Measurements from ENCODE around the gene IDH1.
"Not testable (repeated sequence)": the region's sequence is repeated elsewhere in the genome, so short reads cannot be mapped to it uniquely, and the experiment has no call there.

IDH1 gene

GRCh38 chr2:208254871-208255556 lies at the start of gene IDH1:
TSS of gene IDH1 (minus strand) at chr2:208255071. CDS start at chr2:208251551, 3,520 bp downstream.
- DNase-seq = peak; percentile 99

DNA sequence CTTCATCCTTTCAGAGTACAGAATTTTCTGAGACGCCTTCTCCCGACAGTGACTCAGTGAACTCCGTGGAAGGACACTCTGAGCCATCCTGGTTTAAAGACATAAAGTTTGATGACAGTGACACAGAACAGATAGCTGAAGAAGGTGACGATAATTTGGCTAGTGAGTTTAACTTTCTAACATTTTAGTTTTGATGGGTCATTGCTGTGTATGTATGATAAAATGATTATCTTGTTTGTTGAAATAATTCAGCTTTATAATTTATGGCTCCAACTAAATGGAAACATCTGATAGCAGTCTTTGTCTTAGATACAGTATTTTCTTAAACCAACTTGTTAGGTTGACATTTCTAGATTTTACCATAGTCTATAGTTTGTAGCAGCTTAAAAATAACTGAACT lies 49.3 kb upstream of the IDH1 start:
- no peak for DNase-seq

DNA sequence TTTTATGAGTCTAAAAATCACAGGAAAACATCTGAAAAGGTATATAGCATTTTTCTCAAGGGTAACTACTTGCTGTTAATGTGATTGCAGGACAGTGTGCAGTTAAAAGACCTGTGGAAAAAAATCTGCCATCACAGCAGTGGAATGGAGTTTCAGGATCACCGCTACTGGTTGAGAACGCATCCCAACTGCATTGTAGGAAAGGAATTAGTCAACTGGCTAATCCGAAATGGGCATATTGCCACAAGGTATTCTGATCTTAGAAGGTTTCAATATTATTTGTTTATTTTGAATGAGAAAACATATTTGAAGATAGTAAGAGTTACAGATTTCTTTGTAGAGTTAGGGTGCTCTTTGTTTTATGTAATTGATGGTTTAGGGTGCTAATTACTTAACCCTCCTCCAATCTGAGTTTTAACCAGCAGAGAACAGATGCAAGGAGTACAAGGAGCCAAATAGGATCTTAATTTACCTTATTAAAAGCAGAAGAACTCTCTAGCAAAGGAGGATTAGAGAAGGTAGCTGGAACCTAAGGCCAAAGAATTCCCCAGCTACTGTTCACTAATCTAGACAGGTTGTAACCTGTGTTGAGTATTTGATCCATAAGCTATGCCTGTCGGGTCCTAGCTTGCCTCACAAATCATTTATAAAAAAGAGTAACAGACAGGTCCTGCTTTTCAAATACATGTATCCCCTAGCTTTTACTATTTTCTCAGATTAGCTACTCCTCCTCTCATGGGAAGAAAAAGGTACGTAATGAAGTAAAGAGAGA lies 46.2 kb upstream of the IDH1 start:
- DNase-seq = no peak

- no peak for DNase-seq
Measured at GRCh38 chr2:208297961-208298360, 43.1 kb upstream of the IDH1 start.

DNA sequence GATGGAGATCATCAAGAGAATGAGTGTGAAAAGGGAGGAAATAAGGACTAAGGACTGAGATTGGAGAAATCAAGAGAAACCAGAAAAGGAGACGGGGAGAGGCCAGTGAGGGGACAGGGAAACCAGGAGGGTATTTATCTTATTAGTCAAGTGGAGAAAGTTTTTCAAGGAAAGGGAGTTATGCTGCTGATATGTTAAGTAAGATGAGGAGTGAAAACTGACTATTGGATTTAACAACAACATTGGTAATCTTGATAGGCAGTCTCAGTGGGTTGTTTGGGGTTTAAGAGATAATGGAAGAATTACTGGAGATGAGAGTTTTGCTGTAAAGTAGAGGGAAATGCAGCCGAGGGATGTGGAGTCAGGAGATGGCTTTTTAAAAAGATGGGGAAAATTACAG lies 41.7 kb upstream of the IDH1 start:
- no peak for DNase-seq

DNA sequence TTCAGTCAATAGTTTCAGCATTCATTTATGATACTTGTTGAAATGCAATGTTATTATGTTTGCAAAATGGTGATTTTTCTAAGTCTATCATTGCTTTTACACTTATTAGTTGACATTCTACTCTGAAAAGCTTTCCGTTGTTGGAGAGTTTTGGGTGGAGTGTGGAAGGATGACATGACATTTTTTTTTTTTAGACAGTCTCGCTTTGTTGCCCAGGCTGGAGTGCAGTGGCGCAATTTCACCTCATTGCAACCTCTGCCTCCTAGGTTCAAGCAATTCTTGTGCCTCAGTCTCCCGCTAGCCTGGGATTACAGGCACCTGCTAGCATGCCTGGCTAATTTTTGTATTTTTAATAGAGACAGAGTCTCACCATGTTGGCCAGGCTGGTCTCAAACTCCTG lies 41.0 kb upstream of the IDH1 start:
- no peak for DNase-seq

DNA sequence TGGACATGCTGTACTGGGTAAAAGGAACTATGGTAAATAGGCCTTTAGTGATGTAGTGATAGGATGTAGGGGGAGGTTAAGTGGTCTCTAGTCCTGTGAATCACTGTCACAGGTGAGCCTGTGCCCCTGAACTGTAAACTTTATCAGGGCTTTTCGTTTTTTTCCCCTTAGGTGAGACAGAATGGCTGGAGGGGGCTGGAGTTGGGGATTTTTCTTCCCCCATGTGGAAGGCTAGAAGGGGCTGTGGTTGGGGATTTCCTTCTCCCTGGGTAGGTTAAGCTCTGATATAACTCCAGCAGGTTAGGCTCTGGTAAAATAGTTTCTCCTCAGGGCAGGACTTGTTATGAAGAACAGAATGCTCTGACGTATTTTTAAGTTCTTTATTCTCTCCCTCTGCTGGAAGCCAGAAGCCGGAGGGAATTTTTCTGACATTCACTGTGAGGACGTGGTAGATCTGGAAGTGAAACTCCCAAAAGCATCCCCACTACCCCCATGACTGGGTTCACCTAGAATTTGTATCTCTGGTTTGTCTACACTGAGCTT lies 39.7 kb upstream of the IDH1 start:
- no peak for DNase-seq

GRCh38 chr2:208285853-208286252 lies 31.0 kb upstream of the IDH1 start:
- no peak for DNase-seq

- DNase-seq = no peak
Measured at GRCh38 chr2:208280933-208281332, 26.1 kb upstream of the IDH1 start.

GRCh38 chr2:208280234-208280633 lies 25.4 kb upstream of the IDH1 start:
- no peak for DNase-seq

DNA sequence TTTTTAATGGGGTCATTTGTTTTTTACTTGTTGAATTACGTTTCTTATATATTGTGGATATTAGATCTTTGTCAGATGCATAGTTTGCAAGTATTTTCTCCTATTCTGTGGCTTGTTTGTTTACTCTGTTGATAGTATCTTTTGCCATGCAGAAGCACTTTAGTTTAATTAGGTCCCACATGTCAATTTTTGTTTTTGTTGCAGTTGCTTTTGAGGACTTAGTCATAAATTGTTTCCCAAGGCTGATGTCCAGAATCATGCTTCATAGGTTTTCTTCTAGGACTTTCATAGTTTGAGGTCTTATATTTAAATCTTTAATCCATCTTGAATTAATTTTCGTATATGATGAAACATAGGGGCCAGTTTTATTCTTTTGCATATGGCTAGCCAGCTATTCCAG lies 24.4 kb upstream of the IDH1 start:
- no peak for DNase-seq

DNA sequence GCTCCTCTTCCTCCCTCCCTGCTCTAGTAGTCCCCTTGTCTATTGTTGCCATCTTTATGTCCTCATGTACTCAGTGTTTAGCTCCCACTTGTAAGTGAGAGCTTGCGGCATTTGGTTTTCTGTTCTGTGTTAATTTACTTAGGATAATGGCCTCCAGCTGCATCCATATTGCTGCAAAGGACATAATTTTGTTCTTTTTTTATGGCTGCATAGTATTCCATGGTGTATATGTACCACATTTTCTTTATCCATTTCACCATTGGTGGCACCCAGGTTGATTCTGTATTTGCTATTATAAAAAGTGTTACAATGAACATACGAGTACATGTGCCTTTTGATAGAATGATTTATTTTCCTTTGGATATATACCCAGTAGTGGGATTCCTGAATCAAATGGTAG lies 23.7 kb upstream of the IDH1 start:
- no peak for DNase-seq

DNA sequence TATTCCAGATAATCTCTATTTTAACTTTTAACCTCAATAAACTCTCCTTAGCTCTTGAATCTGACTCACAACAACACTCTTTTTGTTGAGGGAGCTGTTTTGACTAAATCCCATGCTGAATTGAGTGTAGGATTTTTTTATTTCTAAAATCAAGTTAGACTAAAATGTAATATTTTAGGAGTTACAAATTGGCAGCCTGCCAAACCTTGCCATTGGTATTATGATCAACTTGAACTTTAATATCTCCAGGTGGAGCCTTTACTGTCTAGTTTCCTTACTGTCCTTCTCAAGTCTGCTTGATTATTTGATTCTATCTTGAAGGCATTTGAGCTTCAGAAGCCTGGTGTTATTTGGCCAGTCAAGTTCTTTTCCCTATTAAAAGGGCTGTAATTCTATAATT lies 19.9 kb upstream of the IDH1 start:
- no peak for DNase-seq

DNA sequence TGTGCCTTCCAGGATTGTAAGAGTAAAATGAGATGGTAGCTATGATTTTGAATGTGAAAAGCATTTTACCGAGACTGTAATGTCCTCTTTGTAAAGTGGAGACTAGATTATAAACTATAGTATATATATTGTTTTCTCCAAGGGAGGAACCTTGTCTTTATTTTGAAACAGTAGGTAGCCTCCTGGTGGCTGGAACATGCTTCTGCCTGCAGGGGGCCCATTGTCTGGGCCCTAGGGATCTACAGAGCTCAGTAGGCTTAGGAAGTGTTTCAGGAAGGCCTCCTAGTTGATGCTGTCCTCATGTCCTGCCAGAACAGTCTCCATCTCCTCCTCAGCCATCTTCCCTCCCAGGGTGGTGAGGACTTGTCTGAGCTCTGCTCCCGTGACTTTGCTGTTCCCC lies 14.2 kb upstream of the IDH1 start:
- no peak for DNase-seq

DNA sequence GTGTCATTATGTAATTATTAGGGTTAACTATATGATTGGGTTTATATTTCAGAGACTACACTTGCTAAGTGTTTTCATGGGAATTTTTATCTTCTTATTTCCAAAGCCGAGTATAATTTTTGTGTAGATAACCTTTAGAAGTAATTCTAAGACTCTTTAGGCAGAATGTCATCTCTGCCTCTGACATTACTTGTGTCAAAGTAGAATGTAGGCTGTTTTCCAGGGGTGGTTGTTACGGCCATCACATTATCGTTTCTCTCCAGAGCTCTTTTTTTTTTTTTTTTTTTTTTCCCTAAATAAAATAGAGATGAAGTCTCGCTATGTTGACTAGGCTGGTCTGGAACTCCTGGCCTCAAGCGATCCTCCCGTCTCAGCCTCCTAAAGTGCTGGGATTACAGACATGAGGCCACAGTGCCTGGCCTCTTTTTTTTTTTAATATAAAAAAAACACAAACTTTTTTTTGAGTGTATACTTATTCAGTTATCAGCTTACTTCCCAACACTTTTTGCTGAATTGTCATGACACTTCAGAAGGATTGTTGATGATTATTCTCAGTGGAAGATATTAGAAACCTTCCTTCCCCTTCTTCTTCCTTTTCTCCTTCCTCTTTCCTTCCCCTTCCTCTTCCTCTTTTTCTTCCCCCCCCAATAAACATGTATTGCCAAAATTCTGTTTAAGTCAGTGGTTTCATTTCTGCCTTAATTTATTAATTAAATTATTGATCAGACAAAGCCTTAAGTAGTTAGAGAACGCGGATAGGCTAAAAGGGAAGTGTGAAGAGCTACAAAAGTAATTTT lies 13.5 kb upstream of the IDH1 start:
- no peak for DNase-seq

- not testable (repeated sequence) for DNase-seq
Measured at GRCh38 chr2:208267526-208267925, 12.7 kb upstream of the IDH1 start.

DNA sequence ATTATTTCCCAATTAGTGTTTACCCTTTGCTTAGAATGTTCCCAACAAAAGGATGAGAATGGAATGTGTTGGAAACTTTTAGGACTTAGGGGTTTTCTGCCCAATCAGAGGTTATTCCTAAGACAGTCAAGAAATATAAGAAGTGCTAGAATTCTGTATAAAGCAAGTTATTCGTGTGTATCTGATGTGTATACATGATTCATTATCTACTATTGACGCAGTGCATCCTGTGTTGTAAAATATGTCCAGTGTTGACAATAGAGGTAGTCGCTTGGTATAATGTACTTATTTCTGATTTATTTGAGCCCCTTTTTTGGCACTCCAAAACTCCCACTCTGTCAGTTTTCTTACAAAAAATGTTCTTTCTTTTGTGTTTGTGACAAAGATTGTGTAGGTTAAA lies 12.1 kb upstream of the IDH1 start:
- no peak for DNase-seq

DNA sequence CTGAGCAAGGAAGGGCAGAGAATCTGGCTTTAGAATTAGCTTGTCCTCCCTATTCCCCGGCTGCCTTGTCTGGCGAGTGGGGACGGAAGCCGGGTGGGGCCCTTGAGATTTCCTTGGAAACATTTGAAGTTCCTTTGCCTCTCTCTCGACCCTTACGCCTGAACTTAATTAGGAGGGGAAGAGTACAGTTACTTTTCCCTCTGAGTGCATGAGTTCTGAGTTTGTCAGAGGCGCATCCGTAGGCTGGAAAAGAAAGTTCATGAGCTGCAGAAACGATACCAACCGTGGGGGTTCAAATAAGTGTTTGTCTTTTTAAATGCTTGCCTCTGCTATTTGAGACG lies 11.7 kb upstream of the IDH1 start:
- DNase-seq = no peak

GRCh38 chr2:208265801-208266552 lies 11.1 kb upstream of the IDH1 start, which contains the start of gene PIKFYVE:
TSS of gene PIKFYVE (plus strand) at chr2:208266255. CDS start at chr2:208271520, 5,265 bp downstream.
- peak; percentile 81 for DNase-seq

DNA sequence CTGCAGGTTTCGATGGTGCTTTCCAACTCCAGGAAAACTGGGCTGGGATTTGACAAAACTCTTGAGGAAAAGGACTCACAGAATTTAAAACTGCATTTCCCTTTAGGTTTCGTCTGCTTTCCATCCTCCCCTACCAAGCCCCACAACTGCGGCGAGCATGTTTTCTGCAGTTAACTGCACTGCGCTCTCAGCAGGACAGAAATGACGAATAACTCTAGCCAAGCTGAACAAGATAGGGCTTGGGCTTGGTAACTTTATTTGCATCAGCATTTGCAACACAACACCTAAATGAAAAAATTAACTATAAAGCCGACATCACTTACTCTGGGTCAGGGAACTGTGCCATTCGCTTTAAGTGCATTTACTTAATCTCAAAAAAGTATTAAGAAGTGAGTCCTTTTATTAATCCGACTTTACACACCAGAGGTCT lies 10.5 kb upstream of the IDH1 start:
- peak; percentile 20 for DNase-seq

- DNase-seq = not testable (repeated sequence)
Measured at GRCh38 chr2:208256849-208257813, 2.3 kb upstream of the IDH1 start.

Measured in stimulated activated CD4-positive, alpha-beta T cell treated with anti-CD3 and anti-CD28 coated beads, Interleukin-12 subunit alpha, Interleukin-12 subunit beta, amount 100 ng/mL, for 4 hours (primary cell).